HepG2 (cell line): Measurements from ENCODE around the gene TPSD1. TPM values are rescaled to one million over a fixed set of nuclear protein-coding genes. Genes with fewer than 3 reads are reported as not detected.

Source experiments
- ATAC-seq: fragments of 200-7000 bp; cut with Tn5 transposase; 3 replicates; pipeline ENCODE4 v1.9.1; 2020; ENCODE audit warnings: mild to moderate bottlenecking, moderate library complexity
- BruUV-seq: library from RNA; stranded (reverse); fragments of 400-500 nt; replicated peaks from 2 replicates; lab custom pipeline; 2021; lab: Mats Ljungman, UMichigan
- CTCF ChIA-PET: fragments of 300-600 bp; formaldehyde crosslinking; extraction: SDS; loops from one replicate; lab custom pipeline; 2021; ENCODE audit warnings: low total read pairs, inconsistent platforms, low intra/inter-chr PET ratio; lab: Yijun Ruan, JAX
- POLR2A ChIA-PET: fragments of 350-600 bp; sonication (Branson Sonifier 250); formaldehyde crosslinking; loops from one replicate; lab custom pipeline; 2020; ENCODE audit warnings: antibody characterized with exemption, inconsistent platforms; lab: Yijun Ruan, JAX
- DNase-seq: peaks from one replicate; pipeline ENCODE4 v3.0.0-alpha.2; 2015; ENCODE audit warnings: low spot score
- FAIRE-seq: peaks from 3 replicates; lab custom pipeline; 2011; peaks lifted over from hg19 to GRCh38; lab: Jason Lieb, UNC
- H2AFZ ChIP-seq: one replicate; pipeline ENCODE4 v1.6.1; 2011; ENCODE audit warnings: low read length, inconsistent platforms
- H3K27ac ChIP-seq: fragments of 300-600 bp; 3 replicates; pipeline ENCODE4 v1.8.0; 2011; ENCODE audit warnings: mixed run types, mild to moderate bottlenecking, mixed read lengths, low read length, inconsistent platforms; ENCODE audit not compliant: insufficient read depth; ENCODE audit errors: extremely low read length
- H3K27me3 ChIP-seq, 2 experiments: fragments of 200-600 bp in 1 of 2; 2 replicates in 1 of 2; 3 replicates in 1 of 2; pipeline versions ENCODE4 v1.6.0 to v1.8.0; 2011; ENCODE audit warnings: low read length in 2 of 2, mild to moderate bottlenecking in 2 of 2, moderate library complexity in 2 of 2, inconsistent platforms in 1 of 2; ENCODE audit not compliant: insufficient read depth in 2 of 2, control insufficient read depth in 1 of 2
- H3K36me3 ChIP-seq, 2 experiments: fragments of 200-600 bp in 1 of 2; replicated peaks in 1 of 2; 2 replicates in 1 of 2; 3 replicates in 1 of 2; pipeline versions ENCODE4 v1.5.1 to v1.8.0; 2011; ENCODE audit warnings: low read length in 2 of 2, inconsistent platforms in 1 of 2; ENCODE audit not compliant: insufficient read depth in 2 of 2, control insufficient read depth in 1 of 2
- H3K4me1 ChIP-seq: 2 replicates; pipeline ENCODE4 v1.5.1; 2012; ENCODE audit warnings: low read length, inconsistent platforms; ENCODE audit not compliant: insufficient read depth
- H3K4me2 ChIP-seq: 2 replicates; pipeline ENCODE4 v1.6.0; 2011; ENCODE audit warnings: low read depth, low read length, inconsistent platforms
- H3K4me3 ChIP-seq, 3 experiments: fragments of 200-600 bp in 1 of 3; sonication (generic), shearing (Covaris generic) in 1 of 3; replicated peaks in 1 of 3; 2 replicates each; pipeline ENCODE4 v1.5.1; 2011 to 2016; ENCODE audit warnings: low read length in 3 of 3, inconsistent platforms in 2 of 3, low read depth in 2 of 3, mild to moderate bottlenecking in 2 of 3, control low read depth in 1 of 3, mixed read lengths in 1 of 3; ENCODE audit not compliant: insufficient read depth in 1 of 3
- H3K79me2 ChIP-seq: one replicate; pipeline ENCODE4 v1.6.1; 2011; ENCODE audit warnings: low read length, inconsistent platforms; ENCODE audit not compliant: insufficient read depth
- H3K9ac ChIP-seq: 2 replicates; pipeline ENCODE4 v1.6.0; 2011; ENCODE audit warnings: mild to moderate bottlenecking, low read depth, low read length, inconsistent platforms; ENCODE audit not compliant: insufficient read depth
- H3K9me3 ChIP-seq: 2 replicates; pipeline ENCODE4 v1.5.1; 2012; ENCODE audit warnings: mild to moderate bottlenecking, low read length
- H4K20me1 ChIP-seq: 2 replicates; pipeline ENCODE4 v1.6.0; 2011; ENCODE audit warnings: inconsistent platforms, mild to moderate bottlenecking, low read length, moderate library complexity; ENCODE audit not compliant: insufficient read depth
- ATF7-NPFF ChIP-seq: sonication (generic); formaldehyde crosslinking; IDR thresholded peaks from 2 replicates; pipeline ENCODE4 v1.8.1; 2023; ENCODE audit warnings: mild to moderate bottlenecking, low read depth, missing genetic modification reagents, moderate library complexity
- ATM ChIP-seq: fragments of 450-650 bp; IDR thresholded peaks from 2 replicates; pipeline ENCODE4 v1.7.1; 2017; ENCODE audit warnings: mild to moderate bottlenecking, borderline replicate concordance
- BCL6 ChIP-seq: IDR thresholded peaks from 2 replicates; pipeline ENCODE4 v1.6.1; 2016; ENCODE audit warnings: missing genetic modification reagents, missing compliant biosample characterization
- CHD4 ChIP-seq: fragments of 200-600 bp; sonication (generic); IDR thresholded peaks from 2 replicates; pipeline ENCODE4 v1.7.0; 2017; ENCODE audit warnings: mild to moderate bottlenecking, low read length, borderline replicate concordance
- HNRNPL ChIP-seq: fragments of 200-400 bp; formaldehyde crosslinking; IDR thresholded peaks from 2 replicates; pipeline ENCODE4 v1.6.1; 2017; ENCODE audit warnings: mild to moderate bottlenecking, low read depth, low read length
- KDM5B ChIP-seq: sonication (generic); formaldehyde crosslinking; IDR thresholded peaks from 2 replicates; pipeline ENCODE4 v1.4.0; 2020; ENCODE audit warnings: missing genetic modification reagents, mild to moderate bottlenecking, borderline replicate concordance
- MTF1 ChIP-seq: sonication (generic); formaldehyde crosslinking; IDR thresholded peaks from 2 replicates; pipeline ENCODE4 v1.5.0; 2020; ENCODE audit warnings: missing genetic modification reagents
- SP5 ChIP-seq: IDR thresholded peaks from 2 replicates; pipeline ENCODE4 v1.6.1; 2016; ENCODE audit warnings: low read depth, borderline replicate concordance
- ZBTB21 ChIP-seq: sonication (generic); formaldehyde crosslinking; IDR thresholded peaks from 2 replicates; pipeline ENCODE4 v1.4.0; 2020; ENCODE audit warnings: missing genetic modification reagents
- ZFP36L1 ChIP-seq: sonication (generic); formaldehyde crosslinking; IDR thresholded peaks from 2 replicates; pipeline ENCODE4 v1.8.0; 2022; ENCODE audit warnings: mild to moderate bottlenecking, missing genetic modification reagents, moderate library complexity
- ZFYVE20 ChIP-seq: sonication (generic); formaldehyde crosslinking; IDR thresholded peaks from 2 replicates; pipeline ENCODE4 v1.8.0; 2023; ENCODE audit warnings: low read depth, mild to moderate bottlenecking, moderate library complexity, missing genetic modification reagents, borderline replicate concordance
- ZNF335 ChIP-seq: sonication (generic); formaldehyde crosslinking; IDR thresholded peaks from 2 replicates; pipeline ENCODE4 v1.4.0; 2020; ENCODE audit warnings: missing genetic modification reagents
- ZNF33A ChIP-seq: sonication (generic); formaldehyde crosslinking; IDR thresholded peaks from 2 replicates; pipeline ENCODE4 v1.5.1; 2020; ENCODE audit warnings: missing genetic modification reagents, mild to moderate bottlenecking, moderate library complexity, borderline replicate concordance
- WGBS: methylation state at CpG from one replicate; pipeline ENCODE4 v1.1.6; 2017; ENCODE audit warnings: low lambda C conversion rate; 5-methylcytosine and 5-hydroxymethylcytosine counted together
- in situ Hi-C: cut with HindIII; loops from 2 replicates; pipeline ENCODE4 v1.10.0; 2017; ENCODE audit warnings: low pct_unique_long_range_greater_than_20kb; ENCODE audit not compliant: extremely low pct_ligation_motif_present
- intact Hi-C: fragments of 100-400 bp; cut with micrococcal nuclease; formaldehyde crosslinking; loops from one replicate; pipeline ENCODE4 v1.10.0; 2022; ENCODE audit not compliant: unreplicated experiment
- polyA plus RNA-seq, 8 experiments: library from polyadenylated mRNA; depleted of rRNA in 3 of 8; stranded (reverse) in 7 of 8; unstranded in 1 of 8; fragments of >200 nt; fragmentation: Illumina TruSeq in 4 of 8; extraction: Trizol in 4 of 8; gene quantifications; 2 replicates each; pipeline versions ENCODE4 v1.2.1 to v1.2.3, GENCODE V29; 2011 to 2016; ENCODE audit warnings: low read depth in 4 of 8, missing spikeins in 1 of 8, mixed read lengths in 1 of 8; ENCODE audit not compliant: insufficient read depth in 1 of 8
- total RNA-seq, 5 experiments: library from RNA; depleted of rRNA; stranded (reverse); fragments of >200 nt; fragmentation: Illumina TruSeq; extraction: Trizol; gene quantifications; 2 replicates each; pipeline ENCODE4 v1.2.3, GENCODE V29; 2016; ENCODE audit warnings: low read depth in 1 of 5
- TF ChIP-seq, protein P1 (sequence below): sonication (generic); formaldehyde crosslinking; IDR thresholded peaks from 2 replicates; pipeline ENCODE4 v1.8.1; 2022; ENCODE audit warnings: low read depth, mild to moderate bottlenecking, missing genetic modification reagents
- TF ChIP-seq, protein P2 (sequence below): sonication (generic); formaldehyde crosslinking; IDR thresholded peaks from 2 replicates; pipeline ENCODE4 v1.4.0; 2020; ENCODE audit warnings: missing genetic modification reagents, borderline replicate concordance

Gene TPSD1
- total and polyA plus RNA-seq, 2 of the 13 experiments (the other 11 are each of a cell fraction or from before 2014, with no cell fraction given) = not detected

- Histone ChIP-seq H3K36me3 (no peaks in the 10 kb centered on the region), H4K20me1 (no peaks in the 10 kb centered on the region), H3K4me1 (peaks cover 94% of the 10 kb centered on the region), H2AFZ (no peak overlapping the region), H3K9me3 (no peaks in the 10 kb centered on the region), H3K27ac (no peak overlapping the region), H3K79me2 (no peaks in the 10 kb centered on the region), H3K4me3 (no peak overlapping the region), H3K9ac (no peak overlapping the region), H3K27me3 (no peaks in the 10 kb centered on the region), H3K4me2 (0 out of 2 replicates have a peak overlapping the region, but pooled peaks have one; percentile 94)
- 70% methylated on average over 9 of the region's 12 CpGs for WGBS
- CTCF ChIA-PET = no interaction called here
- ATAC-seq = no peak
- TF ChIP-seq ZFYVE20 (CRISPR knock-in tag) = no peak
- TF ChIP-seq KDM5B (CRISPR knock-in tag) = peak; percentile 31; the same call in 1 of the 2 replicates
- POLR2A ChIA-PET = no interaction called here
- BruUV-seq = no TSS peak
- in situ Hi-C loops (no loop called here), intact Hi-C loops (no loop called here)
- no peak for DNase-seq
- no peak for FAIRE-seq
Measured at GRCh38 chr16:1301562-1301961, 45.7 kb downstream of the TPSD1 start.

GRCh38 chr16:1305823-1306222 is 50.0 kb downstream of the TPSD1 start:
- Histone ChIP-seq H4K20me1 (peaks cover 9% of the 10 kb centered on the region), H3K4me1 (peaks cover 56% of the 10 kb centered on the region), H3K27ac (peak overlapping the region; percentile 33), H2AFZ (no peak overlapping the region), H3K4me2 (peak overlapping the region; percentile 68), H3K9me3 (no peaks in the 10 kb centered on the region), H3K36me3 (no peaks in the 10 kb centered on the region), H3K4me3 (peak overlapping the region; percentile 27 to 52 (median 27); a peak in 5 of 6 replicates), H3K9ac (peak overlapping the region; percentile 43; the same call in 1 of the 2 replicates), H3K27me3 (no peaks in the 10 kb centered on the region; a peak in 1 of 5 replicates), H3K79me2 (peaks cover 10% of the 10 kb centered on the region)
- POLR2A ChIA-PET = interaction anchor here (0.6 to 1.6 kb wide), 3 partner anchors 9 to 635 kb away, joined by 3 read pairs; no protein-coding TSS in a partner anchor
- intact Hi-C loops (no loop called here), in situ Hi-C loops (no loop called here)
- FAIRE-seq (no peak), DNase-seq (no peak), ATAC-seq (peak; percentile 3; the same call in 1 of the 3 replicates)
- 6% methylated on average over 6 of the region's 12 CpGs for WGBS
- CTCF ChIA-PET = no interaction called here
- no TSS peak for BruUV-seq
- TF ChIP-seq ZBTB21 (CRISPR knock-in tag) = 0 out of 2 replicates have a peak, but pooled peaks have one; percentile 8
- TF ChIP-seq ZFP36L1 = no peak
- peak; percentile 92 for TF ChIP-seq HNRNPL
- no peak for TF ChIP-seq CHD4
- TF ChIP-seq, protein P1, sequence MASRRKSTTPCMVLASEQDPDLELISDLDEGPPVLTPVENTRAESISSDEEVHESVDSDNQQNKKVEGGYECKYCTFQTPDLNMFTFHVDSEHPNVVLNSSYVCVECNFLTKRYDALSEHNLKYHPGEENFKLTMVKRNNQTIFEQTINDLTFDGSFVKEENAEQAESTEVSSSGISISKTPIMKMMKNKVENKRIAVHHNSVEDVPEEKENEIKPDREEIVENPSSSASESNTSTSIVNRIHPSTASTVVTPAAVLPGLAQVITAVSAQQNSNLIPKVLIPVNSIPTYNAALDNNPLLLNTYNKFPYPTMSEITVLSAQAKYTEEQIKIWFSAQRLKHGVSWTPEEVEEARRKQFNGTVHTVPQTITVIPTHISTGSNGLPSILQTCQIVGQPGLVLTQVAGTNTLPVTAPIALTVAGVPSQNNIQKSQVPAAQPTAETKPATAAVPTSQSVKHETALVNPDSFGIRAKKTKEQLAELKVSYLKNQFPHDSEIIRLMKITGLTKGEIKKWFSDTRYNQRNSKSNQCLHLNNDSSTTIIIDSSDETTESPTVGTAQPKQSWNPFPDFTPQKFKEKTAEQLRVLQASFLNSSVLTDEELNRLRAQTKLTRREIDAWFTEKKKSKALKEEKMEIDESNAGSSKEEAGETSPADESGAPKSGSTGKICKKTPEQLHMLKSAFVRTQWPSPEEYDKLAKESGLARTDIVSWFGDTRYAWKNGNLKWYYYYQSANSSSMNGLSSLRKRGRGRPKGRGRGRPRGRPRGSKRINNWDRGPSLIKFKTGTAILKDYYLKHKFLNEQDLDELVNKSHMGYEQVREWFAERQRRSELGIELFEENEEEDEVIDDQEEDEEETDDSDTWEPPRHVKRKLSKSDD (CRISPR knock-in tag) = no peak
- no peak for TF ChIP-seq ATF7-NPFF (CRISPR knock-in tag)
- TF ChIP-seq ATM = no peak
- no peak for TF ChIP-seq SP5 (CRISPR knock-in tag)
- TF ChIP-seq BCL6 (CRISPR knock-in tag) = no peak
- no peak for TF ChIP-seq MTF1 (CRISPR knock-in tag)
- TF ChIP-seq ZNF335 (CRISPR knock-in tag) = peak; percentile 71; the same call in 1 of the 2 replicates
- TF ChIP-seq, protein P2, sequence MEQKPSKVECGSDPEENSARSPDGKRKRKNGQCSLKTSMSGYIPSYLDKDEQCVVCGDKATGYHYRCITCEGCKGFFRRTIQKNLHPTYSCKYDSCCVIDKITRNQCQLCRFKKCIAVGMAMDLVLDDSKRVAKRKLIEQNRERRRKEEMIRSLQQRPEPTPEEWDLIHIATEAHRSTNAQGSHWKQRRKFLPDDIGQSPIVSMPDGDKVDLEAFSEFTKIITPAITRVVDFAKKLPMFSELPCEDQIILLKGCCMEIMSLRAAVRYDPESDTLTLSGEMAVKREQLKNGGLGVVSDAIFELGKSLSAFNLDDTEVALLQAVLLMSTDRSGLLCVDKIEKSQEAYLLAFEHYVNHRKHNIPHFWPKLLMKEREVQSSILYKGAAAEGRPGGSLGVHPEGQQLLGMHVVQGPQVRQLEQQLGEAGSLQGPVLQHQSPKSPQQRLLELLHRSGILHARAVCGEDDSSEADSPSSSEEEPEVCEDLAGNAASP (CRISPR knock-in tag) = no peak
- TF ChIP-seq ZNF33A (CRISPR knock-in tag) = no peak
